Tibial nerve (tissue), 4 donors: Measurements from ENCODE around the gene NMT2.

Experiments used
- CTCF ChIP-seq, 5 experiments: fragments of 200-600 bp in 3 of 5; fragments of 450-650 bp in 2 of 5; sonication (generic) in 3 of 5; IDR thresholded peaks; one replicate each; pipeline ENCODE4 v1.5.1; 2016 to 2019; ENCODE audit warnings: antibody characterized with exemption in 5 of 5, mild to moderate bottlenecking in 3 of 5, moderate library complexity in 2 of 5
- EP300 ChIP-seq, 2 donors: sonication (generic); formaldehyde crosslinking; IDR thresholded peaks; one replicate each; pipeline ENCODE4 v1.6.1; 2017; ENCODE audit warnings: antibody characterized with exemption in 2 of 2, mild to moderate bottlenecking in 1 of 2
- POLR2A ChIP-seq, 2 donors: fragments of 450-650 bp; IDR thresholded peaks; one replicate each; pipeline ENCODE4 v1.6.1; 2017; ENCODE audit warnings: antibody characterized with exemption in 2 of 2, mild to moderate bottlenecking in 2 of 2, moderate library complexity in 2 of 2

- TF ChIP-seq CTCF (IDR thresholded peaks at IDR 0.05): no peak
- TF ChIP-seq POLR2A (IDR thresholded peaks at IDR 0.05): no peak
- TF ChIP-seq EP300 (IDR thresholded peaks at IDR 0.05): no peak
These were observed 12.2 kb upstream of the NMT2 start for GRCh38 chr10:15180736-15181135.
